ENCODE results near the gene BEND6. TPM values are rescaled to one million over a fixed set of nuclear protein-coding genes. Genes with fewer than 3 reads are reported as not detected.

Gene BEND6
- 0.46 and 0.64 TPM in 2 replicates for total RNA-seq
- long read RNA-seq, result 0 reads

- TF ChIP-seq CTCF (IDR thresholded peaks at IDR 0.05; ENCODE audit: unreplicated experiment), result no peak
- H3K27ac Mint-ChIP-seq, result peak within 1 kb of the TSS; percentile 78
- DNase-seq (ENCODE audit: low spot score, unreplicated experiment), result peak; percentile 29
- H3K4me3 Mint-ChIP-seq (ENCODE audit: low read depth), result peak within 1 kb of the TSS; percentile 89
- peaks cover 6% of the 10 kb centered on the region for H3K4me1 Mint-ChIP-seq (ENCODE audit: low read depth)
- H3K36me3 Mint-ChIP-seq (ENCODE audit: insufficient read depth), result no peaks in the 10 kb centered on the region
- H3K9me3 Mint-ChIP-seq (ENCODE audit: low read depth), result no peaks in the 10 kb centered on the region
- H3K27me3 Mint-ChIP-seq, result peaks cover 71% of the 10 kb centered on the region
Observed at GRCh38 chr6:56954403-56955170, at the start of gene BEND6. TSS of gene BEND6 (plus strand) at chr6:56955107. CDS start at chr6:56981811, 26,704 bp downstream.

GRCh38 chr6:56905378-56905777 lies 49.5 kb upstream of the BEND6 start:
- TF ChIP-seq CTCF (IDR thresholded peaks at IDR 0.05; ENCODE audit: unreplicated experiment), result no peak
- H3K27me3 Mint-ChIP-seq, result peaks cover 13% of the 10 kb centered on the region
- H3K4me1 Mint-ChIP-seq (ENCODE audit: low read depth), result no peaks in the 10 kb centered on the region
- no peak for DNase-seq (ENCODE audit: low spot score, unreplicated experiment)
- H3K27ac Mint-ChIP-seq, result no peak overlapping the region
- no peaks in the 10 kb centered on the region for H3K9me3 Mint-ChIP-seq (ENCODE audit: low read depth)
- no peaks in the 10 kb centered on the region for H3K36me3 Mint-ChIP-seq (ENCODE audit: insufficient read depth)
- H3K4me3 Mint-ChIP-seq (ENCODE audit: low read depth), result no peak overlapping the region

- Mint-ChIP-seq H3K9me3 (ENCODE audit: low read depth) (no peaks in the 10 kb centered on the region), H3K27me3 (peaks cover 12% of the 10 kb centered on the region), H3K4me3 (ENCODE audit: low read depth) (no peak overlapping the region), H3K4me1 (ENCODE audit: low read depth) (no peaks in the 10 kb centered on the region), H3K36me3 (ENCODE audit: insufficient read depth) (no peaks in the 10 kb centered on the region), H3K27ac (no peak overlapping the region)
- no peak for DNase-seq (ENCODE audit: low spot score, unreplicated experiment)
- no peak for TF ChIP-seq CTCF (IDR thresholded peaks at IDR 0.05; ENCODE audit: unreplicated experiment)
Observed at GRCh38 chr6:56906752-56907151, 48.2 kb upstream of the BEND6 start.

GRCh38 chr6:56909115-56909907 lies 45.6 kb upstream of the BEND6 start:
- peaks cover 5% of the 10 kb centered on the region for H3K27me3 Mint-ChIP-seq
- H3K4me1 Mint-ChIP-seq (ENCODE audit: low read depth), result no peaks in the 10 kb centered on the region
- DNase-seq (ENCODE audit: low spot score, unreplicated experiment), result no peak
- no peak for TF ChIP-seq CTCF (IDR thresholded peaks at IDR 0.05; ENCODE audit: unreplicated experiment)
- no peak overlapping the region for H3K4me3 Mint-ChIP-seq (ENCODE audit: low read depth)
- H3K36me3 Mint-ChIP-seq (ENCODE audit: insufficient read depth), result no peaks in the 10 kb centered on the region
- no peak overlapping the region for H3K27ac Mint-ChIP-seq
- no peaks in the 10 kb centered on the region for H3K9me3 Mint-ChIP-seq (ENCODE audit: low read depth)

GRCh38 chr6:56911847-56912246 lies 43.1 kb upstream of the BEND6 start:
- Mint-ChIP-seq H3K27me3 (no peaks in the 10 kb centered on the region), H3K9me3 (ENCODE audit: low read depth) (no peaks in the 10 kb centered on the region), H3K27ac (no peak overlapping the region), H3K4me1 (ENCODE audit: low read depth) (no peaks in the 10 kb centered on the region), H3K4me3 (ENCODE audit: low read depth) (no peak overlapping the region), H3K36me3 (ENCODE audit: insufficient read depth) (no peaks in the 10 kb centered on the region)
- TF ChIP-seq CTCF (IDR thresholded peaks at IDR 0.05; ENCODE audit: unreplicated experiment), result no peak
- DNase-seq (ENCODE audit: low spot score, unreplicated experiment), result no peak
